A673 (cell line): ENCODE measurements around the gene OMP.

ENCODE experiments used
- CTCF ChIP-seq: fragments of 300-800, 200-600 bp; sonication (generic); conservative IDR thresholded peaks from 2 replicates; pipeline ENCODE4 v1.5.1; 2017; ENCODE audit warnings: low read depth, mild to moderate bottlenecking, antibody characterized with exemption, low read length, moderate library complexity, mixed read lengths
- EZH2 ChIP-seq: fragments of 200-600 bp; sonication (generic); IDR thresholded peaks from 2 replicates; pipeline ENCODE4 v1.6.1; 2017; ENCODE audit warnings: borderline replicate concordance, low read depth, mild to moderate bottlenecking, mixed read lengths, antibody characterized with exemption, low read length; ENCODE audit not compliant: poor library complexity, severe bottlenecking

DNA sequence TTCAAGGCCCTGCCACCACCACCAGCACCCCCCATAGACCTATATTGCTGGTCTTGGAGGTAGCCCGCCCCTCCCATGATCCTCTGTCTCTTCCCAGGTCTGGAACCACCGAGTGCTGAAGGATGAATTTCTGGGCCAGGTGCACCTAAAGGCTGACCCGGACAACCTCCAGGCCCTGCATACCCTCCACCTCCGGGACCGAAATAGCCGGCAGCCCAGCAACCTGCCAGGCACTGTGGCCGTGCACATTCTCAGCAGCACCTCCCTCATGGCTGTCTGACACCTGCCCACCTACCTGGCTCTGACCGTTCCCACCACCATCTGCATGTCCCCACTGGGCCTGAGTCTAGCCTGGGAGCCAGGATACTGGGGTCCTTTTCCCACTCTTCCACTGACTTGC is 21.0 kb downstream of the OMP start:
- TF ChIP-seq EZH2: no peak
- TF ChIP-seq CTCF: no peak
